Glutamatergic neuron (in vitro differentiated cells): Measurements from ENCODE around the gene VAV2. TPM values are rescaled to one million over a fixed set of nuclear protein-coding genes. Genes with fewer than 3 reads are reported as not detected.

Experiments
- DNase-seq: peaks from one replicate; pipeline ENCODE4 v3.0.0; 2022
- H3K27ac Mint-ChIP-seq: one replicate; pipeline ENCODE4 v1.8.0; 2020; ENCODE audit warnings: mild to moderate bottlenecking, mixed read lengths, inconsistent platforms; ENCODE audit not compliant: unreplicated experiment
- H3K27me3 Mint-ChIP-seq: one replicate; pipeline ENCODE4 v1.8.0; 2020; ENCODE audit warnings: mild to moderate bottlenecking, moderate library complexity, mixed read lengths, inconsistent platforms; ENCODE audit not compliant: unreplicated experiment
- H3K36me3 Mint-ChIP-seq: one replicate; pipeline ENCODE4 v1.8.0; 2020; ENCODE audit warnings: mild to moderate bottlenecking, mixed read lengths, inconsistent platforms; ENCODE audit not compliant: unreplicated experiment
- H3K4me1 Mint-ChIP-seq: one replicate; pipeline ENCODE4 v1.8.0; 2020; ENCODE audit warnings: mild to moderate bottlenecking, low read depth, mixed read lengths, inconsistent platforms; ENCODE audit not compliant: unreplicated experiment
- H3K4me3 Mint-ChIP-seq: one replicate; pipeline ENCODE4 v1.8.0; 2020; ENCODE audit warnings: mild to moderate bottlenecking, mixed read lengths, inconsistent platforms; ENCODE audit not compliant: unreplicated experiment
- H3K9me3 Mint-ChIP-seq: one replicate; pipeline ENCODE4 v1.8.0; 2020; ENCODE audit warnings: mild to moderate bottlenecking, moderate library complexity, mixed read lengths, inconsistent platforms; ENCODE audit not compliant: unreplicated experiment
- CTCF ChIP-seq: fragments of 200-600 bp; sonication (generic); IDR thresholded peaks from one replicate; pipeline ENCODE4 v1.5.0; 2021; ENCODE audit not compliant: partially characterized antibody, unreplicated experiment
- total RNA-seq: library from RNA; stranded (reverse); fragmentation: NEBNext Ultra II Directional; extraction: Animal tissue kit (Norgen Biotek cat#: 25700); gene quantifications from one replicate; pipeline ENCODE4 v1.2.1, GENCODE V29; 2021; ENCODE audit not compliant: unreplicated experiment

VAV2 gene
- total RNA-seq, 1 donor from 2014 or later: 270 TPM

GRCh38 chr9:133866946-133867345, 125.2 kb downstream of the VAV2 start:
- H3K27ac Mint-ChIP-seq: no peak overlapping the region
- peaks cover 44% of the 10 kb centered on the region for H3K4me1 Mint-ChIP-seq
- H3K36me3 Mint-ChIP-seq: peaks cover 13% of the 10 kb centered on the region
- DNase-seq: no peak
- peaks cover 39% of the 10 kb centered on the region for H3K27me3 Mint-ChIP-seq
- no peak for TF ChIP-seq CTCF
- no peak overlapping the region for H3K4me3 Mint-ChIP-seq
- H3K9me3 Mint-ChIP-seq: peaks cover 59% of the 10 kb centered on the region

- DNase-seq: no peak
- no peak for TF ChIP-seq CTCF
- peaks cover 61% of the 10 kb centered on the region for H3K9me3 Mint-ChIP-seq
- peaks cover 42% of the 10 kb centered on the region for H3K4me1 Mint-ChIP-seq
- H3K36me3 Mint-ChIP-seq: peaks cover 13% of the 10 kb centered on the region
- H3K4me3 Mint-ChIP-seq: no peak overlapping the region
- peak overlapping the region; percentile 82 for H3K27ac Mint-ChIP-seq
- peaks cover 40% of the 10 kb centered on the region for H3K27me3 Mint-ChIP-seq
Observed at GRCh38 chr9:133864011-133864410, 128.1 kb downstream of the VAV2 start.

GRCh38 chr9:133863257-133863592, 128.9 kb downstream of the VAV2 start:
- Mint-ChIP-seq H3K4me3 (peak overlapping the region; percentile 34), H3K36me3 (peaks cover 13% of the 10 kb centered on the region), H3K27ac (peak overlapping the region; percentile 59), H3K4me1 (peaks cover 39% of the 10 kb centered on the region), H3K27me3 (peaks cover 37% of the 10 kb centered on the region), H3K9me3 (peaks cover 59% of the 10 kb centered on the region)
- no peak for TF ChIP-seq CTCF
- no peak for DNase-seq

- Mint-ChIP-seq H3K27ac (peak overlapping the region; percentile 81), H3K9me3 (peaks cover 57% of the 10 kb centered on the region), H3K36me3 (peaks cover 13% of the 10 kb centered on the region), H3K4me3 (peak overlapping the region; percentile 59), H3K27me3 (peaks cover 37% of the 10 kb centered on the region), H3K4me1 (peaks cover 35% of the 10 kb centered on the region)
- no peak for DNase-seq
- no peak for TF ChIP-seq CTCF
Observed at GRCh38 chr9:133862585-133863256, 129.4 kb downstream of the VAV2 start.

GRCh38 chr9:133861692-133862091, 130.4 kb downstream of the VAV2 start:
- Mint-ChIP-seq H3K36me3 (peaks cover 13% of the 10 kb centered on the region), H3K4me3 (no peak overlapping the region), H3K4me1 (peaks cover 42% of the 10 kb centered on the region), H3K27me3 (peaks cover 42% of the 10 kb centered on the region), H3K27ac (peak overlapping the region; percentile 81), H3K9me3 (peaks cover 55% of the 10 kb centered on the region)
- no peak for DNase-seq
- TF ChIP-seq CTCF: no peak
